Mucosa of descending colon (tissue), 3 donors: ENCODE results near the gene ATP4B. TPM values are rescaled to one million over a fixed set of nuclear protein-coding genes. Genes with fewer than 3 reads are reported as not detected.
"Not testable (repeated sequence)": the region's sequence is repeated elsewhere in the genome, so short reads cannot be mapped to it uniquely, and the experiment has no call there.

Experiments
- ATAC-seq: fragments of 200-7000 bp; cut with Tn5 transposase; one replicate; pipeline ENCODE4 v1.9.1; 2020; ENCODE audit warnings: mild to moderate bottlenecking, moderate library complexity
- DNase-seq, 3 donors: peaks; one replicate each; pipeline ENCODE4 v3.0.0-alpha.2; 2020
- H3K36me3 ChIP-seq: fragments of 200-600 bp; one replicate; pipeline ENCODE4 v1.8.0; 2021; ENCODE audit warnings: low read depth, mild to moderate bottlenecking
- H3K4me1 ChIP-seq: fragments of 200-600 bp; one replicate; pipeline ENCODE4 v1.8.0; 2021; ENCODE audit warnings: low read depth, mild to moderate bottlenecking
- H3K4me3 ChIP-seq: fragments of 200-600 bp; one replicate; pipeline ENCODE4 v1.8.0; 2021; ENCODE audit warnings: mild to moderate bottlenecking
- H3K9me3 ChIP-seq: fragments of 200-600 bp; one replicate; pipeline ENCODE4 v1.8.0; 2021; ENCODE audit warnings: mild to moderate bottlenecking
- CTCF ChIP-seq: fragments of 200-600 bp; IDR thresholded peaks from one replicate; pipeline ENCODE4 v1.8.0; 2022; ENCODE audit warnings: antibody characterized with exemption, mild to moderate bottlenecking
- intact Hi-C, 2 donors: fragments of 100-400 bp; cut with DNase I in 1 of 2; cut with micrococcal nuclease in 1 of 2; formaldehyde crosslinking; loops; one replicate each; pipeline versions ENCODE4 v1.11.0 to v1.11.1; 2022; cut with DNase I, micrococcal nuclease
- total RNA-seq, 3 donors: library from RNA; stranded (reverse); fragmentation: NEBNext Ultra II Directional in 2 of 3; extraction: Animal tissue kit (Norgen Biotek cat#: 25700) in 2 of 3; gene quantifications; one replicate each; pipeline versions ENCODE4 v1.2.1 to v1.2.4, GENCODE V29; 2021 to 2023
- donor health status: DM: no; HTN: no; CAD: no; lungs with moderate emphysema.
- donor health status: DM: no; HTN: no; CAD: no.
- donor health status: DM: no; HTN: yes; CAD: no.

Gene ATP4B
- total RNA-seq, 3 donors from 2014 or later: 0.19 TPM; not detected in 2

- ATAC-seq (no peak), DNase-seq (no peak)
- intact Hi-C loops: no loop called here
- Histone ChIP-seq H3K36me3 (no peaks in the 10 kb centered on the region), H3K4me1 (no peaks in the 10 kb centered on the region), H3K4me3 (no peak overlapping the region), H3K9me3 (no peaks in the 10 kb centered on the region)
- TF ChIP-seq CTCF: no peak
These were observed 33.8 kb downstream of the ATP4B start for GRCh38 chr13:113624235-113624587.

- no peak for TF ChIP-seq CTCF
- H3K4me3 ChIP-seq: no peak overlapping the region
- no peaks in the 10 kb centered on the region for H3K4me1 ChIP-seq
- intact Hi-C loops: no loop called here
- DNase-seq (no peak), ATAC-seq (no peak)
- H3K9me3 ChIP-seq: no peaks in the 10 kb centered on the region
- H3K36me3 ChIP-seq: no peaks in the 10 kb centered on the region
These were observed 34.3 kb downstream of the ATP4B start for GRCh38 chr13:113623491-113624234.

GRCh38 chr13:113622791-113623490, 35.1 kb downstream of the ATP4B start:
- ATAC-seq: no peak
- H3K9me3 ChIP-seq: no peaks in the 10 kb centered on the region
- intact Hi-C loops: no loop called here
- no peak for TF ChIP-seq CTCF
- no peak overlapping the region for H3K4me3 ChIP-seq
- no peak for DNase-seq
- no peaks in the 10 kb centered on the region for H3K4me1 ChIP-seq
- no peaks in the 10 kb centered on the region for H3K36me3 ChIP-seq

GRCh38 chr13:113621986-113622550, 35.9 kb downstream of the ATP4B start:
- not testable (repeated sequence) for DNase-seq, H3K36me3 ChIP-seq

GRCh38 chr13:113621498-113621897, 36.5 kb downstream of the ATP4B start:
- DNase-seq: not testable (repeated sequence)

More at GRCh38 chr13:113621986-113622550, 35.9 kb downstream of the ATP4B start:
- ATAC-seq, intact Hi-C loops, H3K4me3 ChIP-seq, H3K4me1 ChIP-seq, H3K9me3 ChIP-seq: not testable (repeated sequence)

GRCh38 chr13:113621046-113621445, 37.0 kb downstream of the ATP4B start:
- H3K4me3 ChIP-seq: no peak overlapping the region
- intact Hi-C loops: no loop called here
- H3K9me3 ChIP-seq: no peaks in the 10 kb centered on the region
- no peak for DNase-seq
- TF ChIP-seq CTCF: no peak
- H3K36me3 ChIP-seq: no peaks in the 10 kb centered on the region
- ATAC-seq: no peak
- no peaks in the 10 kb centered on the region for H3K4me1 ChIP-seq

More at GRCh38 chr13:113621498-113621897, 36.5 kb downstream of the ATP4B start:
- intact Hi-C loops, ATAC-seq, H3K9me3 ChIP-seq, H3K4me3 ChIP-seq, H3K4me1 ChIP-seq, H3K36me3 ChIP-seq: not testable (repeated sequence)
